H9 (cell line): Measurements from ENCODE around the gene TPP1. TPM values are rescaled to one million over a fixed set of nuclear protein-coding genes. Genes with fewer than 3 reads are reported as not detected.
A peak's percentile ranks its signal among the peaks of the same experiment; 100 is the strongest.

Source experiments
- DNase-seq: peaks from one replicate; pipeline ENCODE4 v3.0.0-alpha.2; 2017
- H2AFZ ChIP-seq: one replicate; pipeline ENCODE4 v1.6.1; 2013; ENCODE audit warnings: mild to moderate bottlenecking, low read length, control low read depth, moderate library complexity
- H2AK5ac ChIP-seq: 2 replicates; pipeline ENCODE4 v1.6.1; 2013; ENCODE audit warnings: low read length, control low read depth, mixed read lengths; ENCODE audit not compliant: insufficient read length
- H2BK120ac ChIP-seq: one replicate; pipeline ENCODE4 v1.6.1; 2013; ENCODE audit warnings: low read depth, mild to moderate bottlenecking, low read length, control low read depth, inconsistent platforms; ENCODE audit not compliant: poor library complexity, severe bottlenecking
- H2BK12ac ChIP-seq: 2 replicates; pipeline ENCODE4 v1.6.1; 2013; ENCODE audit warnings: low read length, control low read depth, mixed read lengths, low read depth; ENCODE audit not compliant: insufficient read length
- H2BK15ac ChIP-seq: 2 replicates; pipeline ENCODE4 v1.6.1; 2013; ENCODE audit warnings: low read depth, low read length, control low read depth
- H2BK20ac ChIP-seq: one replicate; pipeline ENCODE4 v1.6.1; 2013; ENCODE audit warnings: low read depth, mild to moderate bottlenecking, low read length, control low read depth, inconsistent platforms; ENCODE audit not compliant: poor library complexity, severe bottlenecking
- H2BK5ac ChIP-seq: 2 replicates; pipeline ENCODE4 v1.6.1; 2013; ENCODE audit warnings: low read length, control low read depth, mixed read lengths; ENCODE audit not compliant: insufficient read length
- H3K14ac ChIP-seq: 2 replicates; pipeline ENCODE4 v1.6.1; 2013; ENCODE audit warnings: low read length, control low read depth; ENCODE audit not compliant: insufficient read depth
- H3K18ac ChIP-seq: 2 replicates; pipeline ENCODE4 v1.6.1; 2013; ENCODE audit warnings: low read depth, mild to moderate bottlenecking, mixed read lengths, low read length, control low read depth; ENCODE audit not compliant: insufficient read length
- H3K23ac ChIP-seq: 2 replicates; pipeline ENCODE4 v1.6.1; 2013; ENCODE audit warnings: low read length, control low read depth, mixed read lengths, low read depth; ENCODE audit not compliant: insufficient read length
- H3K23me2 ChIP-seq: 2 replicates; pipeline ENCODE4 v1.6.1; 2013; ENCODE audit warnings: low read depth, mild to moderate bottlenecking, mixed read lengths, low read length, control low read depth; ENCODE audit not compliant: insufficient read length, poor library complexity, severe bottlenecking
- H3K27ac ChIP-seq: 2 replicates; pipeline ENCODE4 v1.5.1; 2013; ENCODE audit warnings: low read length, control low read depth, mixed read lengths, low read depth; ENCODE audit not compliant: insufficient read length
- H3K27me3 ChIP-seq: 2 replicates; pipeline ENCODE4 v1.6.1; 2013; ENCODE audit warnings: low read length, control low read depth, inconsistent platforms; ENCODE audit not compliant: insufficient read depth
- H3K4ac ChIP-seq: 2 replicates; pipeline ENCODE4 v1.6.1; 2013; ENCODE audit warnings: low read depth, mild to moderate bottlenecking, control low read depth, inconsistent platforms, low read length, moderate library complexity
- H3K4me1 ChIP-seq: 2 replicates; pipeline ENCODE4 v1.6.1; 2013; ENCODE audit warnings: low read length, control low read depth, inconsistent platforms; ENCODE audit not compliant: insufficient read depth
- H3K4me2 ChIP-seq: 2 replicates; pipeline ENCODE4 v1.6.1; 2013; ENCODE audit warnings: low read length, control low read depth, mixed read lengths; ENCODE audit not compliant: insufficient read length, insufficient read depth
- H3K56ac ChIP-seq: 2 replicates; pipeline ENCODE4 v1.6.1; 2013; ENCODE audit warnings: low read depth, mild to moderate bottlenecking, mixed read lengths, low read length, control low read depth; ENCODE audit not compliant: insufficient read length
- H3K79me1 ChIP-seq: 2 replicates; pipeline ENCODE4 v1.6.1; 2013; ENCODE audit warnings: low read depth, mild to moderate bottlenecking, moderate library complexity, low read length, control low read depth, inconsistent platforms; ENCODE audit not compliant: insufficient read depth, poor library complexity, severe bottlenecking
- H3K79me2 ChIP-seq: 2 replicates; pipeline ENCODE4 v1.6.1; 2013; ENCODE audit warnings: low read length, control low read depth, inconsistent platforms; ENCODE audit not compliant: insufficient read depth
- H3K9ac ChIP-seq: 2 replicates; pipeline ENCODE4 v1.6.1; 2013; ENCODE audit warnings: low read length, control low read depth, mixed read lengths; ENCODE audit not compliant: insufficient read length; ENCODE audit errors: extremely low read depth
- H3K9me3 ChIP-seq: one replicate; pipeline ENCODE4 v1.6.1; 2013; ENCODE audit warnings: low read depth, low read length, inconsistent platforms; ENCODE audit not compliant: control insufficient read depth
- H3T11ph ChIP-seq: one replicate; pipeline ENCODE4 v1.6.1; 2013; ENCODE audit warnings: mild to moderate bottlenecking, low read length, control low read depth, inconsistent platforms
- H4K20me1 ChIP-seq: one replicate; pipeline ENCODE4 v1.6.1; 2013; ENCODE audit not compliant: control insufficient read depth, insufficient read length, insufficient read depth
- H4K5ac ChIP-seq: 2 replicates; pipeline ENCODE4 v1.6.1; 2013; ENCODE audit warnings: low read depth, mild to moderate bottlenecking, mixed read lengths, low read length, control low read depth; ENCODE audit not compliant: insufficient read length
- H4K8ac ChIP-seq: replicated peaks from 2 replicates; pipeline ENCODE4 v1.6.1; 2013; ENCODE audit warnings: low read length, control low read depth, mixed read lengths, low read depth; ENCODE audit not compliant: insufficient read length
- H4K91ac ChIP-seq: 2 replicates; pipeline ENCODE4 v1.6.1; 2013; ENCODE audit warnings: low read depth, mild to moderate bottlenecking, moderate library complexity, mixed read lengths, low read length, control low read depth; ENCODE audit not compliant: insufficient read length
- H3K27ac Mint-ChIP-seq, 3 experiments: 2 replicates in 2 of 3; 3 replicates in 1 of 3; pipeline ENCODE4 v1.8.0; 2020 to 2021; ENCODE audit warnings: mixed read lengths in 3 of 3, mild to moderate bottlenecking in 1 of 3, moderate library complexity in 1 of 3
- H3K27me3 Mint-ChIP-seq: 2 replicates; pipeline ENCODE4 v1.8.0; 2021; ENCODE audit warnings: low read depth, mild to moderate bottlenecking, moderate library complexity, mixed read lengths
- H3K36me3 Mint-ChIP-seq, 3 experiments: 2 replicates in 2 of 3; 3 replicates in 1 of 3; pipeline ENCODE4 v1.8.0; 2020 to 2021; ENCODE audit warnings: low read depth in 3 of 3, mixed read lengths in 3 of 3; ENCODE audit not compliant: insufficient read depth in 1 of 3
- H3K4me1 Mint-ChIP-seq, 2 experiments: 2 replicates each; pipeline ENCODE4 v1.8.0; 2020; ENCODE audit warnings: mixed read lengths in 2 of 2
- H3K4me3 Mint-ChIP-seq, 2 experiments: 2 replicates in 1 of 2; 3 replicates in 1 of 2; pipeline ENCODE4 v1.8.0; 2020 to 2021; ENCODE audit warnings: mild to moderate bottlenecking in 2 of 2, mixed read lengths in 2 of 2, moderate library complexity in 1 of 2
- H3K9me3 Mint-ChIP-seq, 2 experiments: 2 replicates in 1 of 2; 3 replicates in 1 of 2; pipeline ENCODE4 v1.8.0; 2020; ENCODE audit warnings: mild to moderate bottlenecking in 2 of 2, mixed read lengths in 2 of 2, moderate library complexity in 1 of 2
- WGBS: extraction: QIAGEN DNeasy Blood & Tissue Kit; methylation state at CpG from one replicate; pipeline ENCODE4 v1.1.7; 2013; ENCODE audit warnings: missing lambda C conversion rate, low lambda C conversion rate, mixed read lengths; ENCODE audit not compliant: insufficient read length; ENCODE audit errors: extremely low coverage; 5-methylcytosine and 5-hydroxymethylcytosine counted together
- total RNA-seq: library from RNA; stranded (reverse); gene quantifications from 2 replicates; pipeline ENCODE4 v1.2.1, GENCODE V29; 2021
- TF ChIP-seq, protein P1 (sequence below): fragments of 200-600 bp; sonication (generic); conservative IDR thresholded peaks from 3 replicates; pipeline ENCODE4 v1.8.0; 2021; ENCODE audit warnings: antibody characterized with exemption, mild to moderate bottlenecking

TPP1 gene
- total RNA-seq, 1 experiment from 2014 or later, result 37.2 TPM

GRCh38 chr11:6631361-6631890 is 12.2 kb upstream of the TPP1 start:
- H2AFZ ChIP-seq, result no peak overlapping the region
- no peaks in the 10 kb centered on the region for H3K9me3 ChIP-seq
- no peaks in the 10 kb centered on the region for H4K20me1 ChIP-seq
- no peak overlapping the region for H2BK15ac ChIP-seq
- H3K18ac ChIP-seq, result no peak overlapping the region
- no peak overlapping the region for H3K27ac ChIP-seq
- no peak overlapping the region for H3K56ac ChIP-seq
- H4K8ac ChIP-seq, result no peak overlapping the region
- Mint-ChIP-seq H3K4me3 (peak overlapping the region; percentile 3 to 76; a peak in 3 of 5 replicates), H3K36me3 (peaks cover 2 to 23% (median 14%) of the 10 kb centered on the region in 3 experiments; a peak in 6 of 7 replicates), H3K4me1 (peaks cover 3% of the 10 kb centered on the region in 2 experiments; a peak in 2 of 4 replicates), H3K9me3 (no peaks in the 10 kb centered on the region), H3K27ac (no peak overlapping the region; a peak in 1 of 7 replicates), H3K27me3 (peaks cover 49% of the 10 kb centered on the region)
- DNase-seq, result peak; percentile 19
- H3K23ac ChIP-seq, result no peak overlapping the region
- no peak overlapping the region for H3T11ph ChIP-seq
- no peak overlapping the region for H3K4me2 ChIP-seq
- H3K79me1 ChIP-seq, result no peaks in the 10 kb centered on the region
- H3K79me2 ChIP-seq, result no peaks in the 10 kb centered on the region
- H2BK12ac ChIP-seq, result no peak overlapping the region
- TF ChIP-seq, protein P1, sequence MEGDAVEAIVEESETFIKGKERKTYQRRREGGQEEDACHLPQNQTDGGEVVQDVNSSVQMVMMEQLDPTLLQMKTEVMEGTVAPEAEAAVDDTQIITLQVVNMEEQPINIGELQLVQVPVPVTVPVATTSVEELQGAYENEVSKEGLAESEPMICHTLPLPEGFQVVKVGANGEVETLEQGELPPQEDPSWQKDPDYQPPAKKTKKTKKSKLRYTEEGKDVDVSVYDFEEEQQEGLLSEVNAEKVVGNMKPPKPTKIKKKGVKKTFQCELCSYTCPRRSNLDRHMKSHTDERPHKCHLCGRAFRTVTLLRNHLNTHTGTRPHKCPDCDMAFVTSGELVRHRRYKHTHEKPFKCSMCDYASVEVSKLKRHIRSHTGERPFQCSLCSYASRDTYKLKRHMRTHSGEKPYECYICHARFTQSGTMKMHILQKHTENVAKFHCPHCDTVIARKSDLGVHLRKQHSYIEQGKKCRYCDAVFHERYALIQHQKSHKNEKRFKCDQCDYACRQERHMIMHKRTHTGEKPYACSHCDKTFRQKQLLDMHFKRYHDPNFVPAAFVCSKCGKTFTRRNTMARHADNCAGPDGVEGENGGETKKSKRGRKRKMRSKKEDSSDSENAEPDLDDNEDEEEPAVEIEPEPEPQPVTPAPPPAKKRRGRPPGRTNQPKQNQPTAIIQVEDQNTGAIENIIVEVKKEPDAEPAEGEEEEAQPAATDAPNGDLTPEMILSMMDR, result no peak
- H3K4me1 ChIP-seq, result no peaks in the 10 kb centered on the region
- no peak overlapping the region for H4K91ac ChIP-seq
- no peak overlapping the region for H2BK20ac ChIP-seq
- no peak overlapping the region for H3K9ac ChIP-seq
- no peak overlapping the region for H2BK5ac ChIP-seq
- no CpG with 5 or more reads among the region's 11 CpGs for WGBS
- H3K27me3 ChIP-seq, result peaks cover 18% of the 10 kb centered on the region; the same call in 1 of the 2 replicates
- no peak overlapping the region for H2AK5ac ChIP-seq
- H4K5ac ChIP-seq, result no peak overlapping the region
- no peak overlapping the region for H3K14ac ChIP-seq
- H3K4ac ChIP-seq, result no peak overlapping the region
- H3K23me2 ChIP-seq, result peaks cover 9% of the 10 kb centered on the region
- no peak overlapping the region for H2BK120ac ChIP-seq
